ENCODE measurements around the gene GPR180. TPM values are rescaled to one million over a fixed set of nuclear protein-coding genes. Genes with fewer than 3 reads are reported as not detected.

GPR180 gene
- polyA plus RNA-seq, 3 donors, result 1.0 to 1.1 (median 1.0) TPM

DNA sequence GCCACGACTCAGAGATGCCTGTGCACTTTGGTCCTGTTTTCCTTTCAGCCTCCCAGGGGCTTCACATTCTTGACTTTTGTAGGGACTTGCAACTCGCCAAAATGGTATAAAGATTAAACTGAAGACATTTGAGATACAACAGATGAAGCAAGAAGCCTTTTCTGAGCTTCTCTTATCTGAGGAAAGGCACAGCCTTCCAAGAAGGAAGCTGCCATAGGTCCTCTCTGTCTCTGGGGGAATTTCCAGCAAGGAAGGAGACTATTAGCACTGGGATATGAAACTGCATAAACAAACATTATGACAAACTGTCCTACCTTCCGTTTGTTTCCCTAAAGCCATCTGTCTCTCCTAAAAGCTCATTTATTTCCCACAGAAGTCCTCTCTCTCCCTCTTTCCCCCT lies 45.0 kb upstream of the GPR180 start:
- H3K9ac ChIP-seq (ENCODE audit: insufficient read depth, low read length, poor library complexity, severe bottlenecking), result no peak overlapping the region
- no peak overlapping the region for H3K27ac ChIP-seq (ENCODE audit: low read depth in 1 of 2, low read length in 2 of 2)
- no peaks in the 10 kb centered on the region for H3K9me3 ChIP-seq (replicated peaks in 1 of 2; ENCODE audit: control insufficient read depth in 1 of 2, insufficient read depth in 1 of 2, low read length in 2 of 2)
- intact Hi-C loops (cut with micrococcal nuclease), result no loop called here
- no peaks in the 10 kb centered on the region for H3K27me3 ChIP-seq (ENCODE audit: control insufficient read depth in 2 of 2, insufficient read depth in 2 of 2, low read length in 2 of 2)
- peaks cover 2 to 10% (median 5%) of the 10 kb centered on the region in 3 donors for H3K27me3 Mint-ChIP-seq (ENCODE audit: low read depth in 3 of 3)
- TF ChIP-seq, protein P1, sequence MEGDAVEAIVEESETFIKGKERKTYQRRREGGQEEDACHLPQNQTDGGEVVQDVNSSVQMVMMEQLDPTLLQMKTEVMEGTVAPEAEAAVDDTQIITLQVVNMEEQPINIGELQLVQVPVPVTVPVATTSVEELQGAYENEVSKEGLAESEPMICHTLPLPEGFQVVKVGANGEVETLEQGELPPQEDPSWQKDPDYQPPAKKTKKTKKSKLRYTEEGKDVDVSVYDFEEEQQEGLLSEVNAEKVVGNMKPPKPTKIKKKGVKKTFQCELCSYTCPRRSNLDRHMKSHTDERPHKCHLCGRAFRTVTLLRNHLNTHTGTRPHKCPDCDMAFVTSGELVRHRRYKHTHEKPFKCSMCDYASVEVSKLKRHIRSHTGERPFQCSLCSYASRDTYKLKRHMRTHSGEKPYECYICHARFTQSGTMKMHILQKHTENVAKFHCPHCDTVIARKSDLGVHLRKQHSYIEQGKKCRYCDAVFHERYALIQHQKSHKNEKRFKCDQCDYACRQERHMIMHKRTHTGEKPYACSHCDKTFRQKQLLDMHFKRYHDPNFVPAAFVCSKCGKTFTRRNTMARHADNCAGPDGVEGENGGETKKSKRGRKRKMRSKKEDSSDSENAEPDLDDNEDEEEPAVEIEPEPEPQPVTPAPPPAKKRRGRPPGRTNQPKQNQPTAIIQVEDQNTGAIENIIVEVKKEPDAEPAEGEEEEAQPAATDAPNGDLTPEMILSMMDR (IDR thresholded peaks at IDR 0.05), result no peak
- no peak overlapping the region for H2AFZ ChIP-seq (ENCODE audit: insufficient read depth, low read depth, low read length, poor library complexity, severe bottlenecking)
- H3K79me2 ChIP-seq (ENCODE audit: insufficient read depth, low read length), result no peaks in the 10 kb centered on the region
- H3K4me1 Mint-ChIP-seq, result peaks cover 4% of the 10 kb centered on the region
- peaks cover 0 to 1% of the 10 kb centered on the region in 2 donors for H3K36me3 Mint-ChIP-seq
- no peak overlapping the region for H3K4me3 ChIP-seq (replicated peaks in 1 of 3; ENCODE audit: low read depth in 2 of 3, low read length in 3 of 3)
- no peaks in the 10 kb centered on the region for H3K36me3 ChIP-seq (replicated peaks in 1 of 2; ENCODE audit: control insufficient read depth in 1 of 2, insufficient read depth in 2 of 2, low read length in 2 of 2)
- H3K4me3 Mint-ChIP-seq, result no peak overlapping the region
- no peak overlapping the region for H3K27ac Mint-ChIP-seq
- no peak overlapping the region for H3K4me2 ChIP-seq (replicated peaks; ENCODE audit: extremely low read depth, low read length, poor library complexity, severe bottlenecking)
- H3K4me1 ChIP-seq (ENCODE audit: control insufficient read depth in 1 of 2, insufficient read depth in 2 of 2, low read length in 2 of 2), result no peaks in the 10 kb centered on the region
- 91% methylated on average over 3 of the region's 3 CpGs for WGBS (ENCODE audit: insufficient coverage)
- H3K9me3 Mint-ChIP-seq, result peaks cover 0 to 3% (median 0%) of the 10 kb centered on the region in 7 donors
- no peaks in the 10 kb centered on the region for H4K20me1 ChIP-seq (ENCODE audit: insufficient read depth, low read length)
- DNase-seq, result no peak

DNA sequence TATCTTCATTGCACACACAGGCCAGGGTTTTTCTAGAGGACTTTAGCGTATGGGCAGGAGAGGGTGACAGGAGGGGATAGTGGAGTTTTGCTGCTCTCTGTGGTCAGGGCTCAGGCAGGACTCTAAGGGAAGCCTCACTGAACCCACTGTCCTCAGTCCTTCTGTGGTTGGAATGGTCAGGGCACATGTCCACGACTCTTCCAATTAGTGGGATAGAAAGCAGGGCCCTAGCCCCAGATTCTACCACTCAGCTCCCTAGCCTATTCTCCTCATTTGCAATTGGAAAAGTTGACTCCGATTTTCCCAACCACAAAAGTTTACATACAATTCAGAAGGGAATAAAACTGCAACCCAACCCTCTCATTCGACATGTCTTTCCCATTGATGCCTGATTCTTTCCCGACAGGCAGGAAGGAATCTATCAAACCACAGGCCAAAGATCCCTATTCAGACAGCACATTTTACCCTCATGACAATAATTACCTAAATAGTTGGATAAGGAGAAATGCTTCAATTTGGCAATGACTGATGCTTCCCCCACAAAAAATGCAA lies 43.9 kb upstream of the GPR180 start:
- intact Hi-C loops (cut with micrococcal nuclease), result no loop called here

More for the DNA sequence above, 43.9 kb upstream of the GPR180 start:
- Histone ChIP-seq H4K20me1 (ENCODE audit: insufficient read depth, low read length) (no peaks in the 10 kb centered on the region), H3K9ac (ENCODE audit: insufficient read depth, low read length, poor library complexity, severe bottlenecking) (no peak overlapping the region), H3K27me3 (ENCODE audit: control insufficient read depth in 2 of 2, insufficient read depth in 2 of 2, low read length in 2 of 2) (no peaks in the 10 kb centered on the region), H3K9me3 (replicated peaks in 1 of 2; ENCODE audit: control insufficient read depth in 1 of 2, insufficient read depth in 1 of 2, low read length in 2 of 2) (no peaks in the 10 kb centered on the region), H3K4me1 (ENCODE audit: control insufficient read depth in 1 of 2, insufficient read depth in 2 of 2, low read length in 2 of 2) (no peaks in the 10 kb centered on the region), H3K27ac (ENCODE audit: low read depth in 1 of 2, low read length in 2 of 2) (no peak overlapping the region), H2AFZ (ENCODE audit: insufficient read depth, low read depth, low read length, poor library complexity, severe bottlenecking) (no peak overlapping the region), H3K79me2 (ENCODE audit: insufficient read depth, low read length) (no peaks in the 10 kb centered on the region), H3K4me2 (replicated peaks; ENCODE audit: extremely low read depth, low read length, poor library complexity, severe bottlenecking) (no peak overlapping the region), H3K4me3 (replicated peaks in 1 of 3; ENCODE audit: low read depth in 2 of 3, low read length in 3 of 3) (no peak overlapping the region), H3K36me3 (replicated peaks in 1 of 2; ENCODE audit: control insufficient read depth in 1 of 2, insufficient read depth in 2 of 2, low read length in 2 of 2) (no peaks in the 10 kb centered on the region)
- Mint-ChIP-seq H3K4me3 (no peak overlapping the region), H3K4me1 (peaks cover 4% of the 10 kb centered on the region), H3K9me3 (peaks cover 0 to 3% (median 0%) of the 10 kb centered on the region in 7 donors), H3K27ac (no peak overlapping the region), H3K36me3 (peaks cover 0 to 4% of the 10 kb centered on the region in 2 donors), H3K27me3 (ENCODE audit: low read depth in 3 of 3) (peaks cover 2 to 8% (median 2%) of the 10 kb centered on the region in 3 donors)
- WGBS (ENCODE audit: insufficient coverage), result 77% methylated on average over 3 of the region's 5 CpGs
- TF ChIP-seq, protein P1 (IDR thresholded peaks at IDR 0.05), result no peak
- no peak for DNase-seq

Data from CD14-positive monocyte (primary cell).